ENCODE results near the gene FAIM.
"Not testable (repeated sequence)": the region's sequence is repeated elsewhere in the genome, so short reads cannot be mapped to it uniquely, and the experiment has no call there.

The FAIM gene

DNA sequence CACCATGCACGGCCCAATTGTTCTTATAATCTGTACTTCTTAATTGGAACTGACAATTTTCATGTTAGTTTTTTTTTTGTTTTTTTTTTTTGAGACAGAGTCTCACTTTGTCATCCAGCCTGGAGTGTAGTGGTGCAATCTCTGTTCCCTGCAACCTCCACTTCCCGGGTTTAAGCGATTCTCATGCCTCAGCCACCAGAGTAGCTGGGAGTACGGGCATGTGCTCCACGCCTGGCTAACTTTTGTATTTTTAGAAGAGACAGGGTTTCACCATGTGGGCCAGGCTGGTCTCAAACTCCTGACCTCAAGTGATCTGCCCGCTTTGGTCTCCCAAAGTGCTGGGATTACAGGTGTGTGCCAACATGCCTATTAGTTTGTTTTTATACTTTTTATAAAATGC, 72.4 kb downstream of the FAIM start:
- not testable (repeated sequence) for DNase-seq (ENCODE audit: low spot score)

DNA sequence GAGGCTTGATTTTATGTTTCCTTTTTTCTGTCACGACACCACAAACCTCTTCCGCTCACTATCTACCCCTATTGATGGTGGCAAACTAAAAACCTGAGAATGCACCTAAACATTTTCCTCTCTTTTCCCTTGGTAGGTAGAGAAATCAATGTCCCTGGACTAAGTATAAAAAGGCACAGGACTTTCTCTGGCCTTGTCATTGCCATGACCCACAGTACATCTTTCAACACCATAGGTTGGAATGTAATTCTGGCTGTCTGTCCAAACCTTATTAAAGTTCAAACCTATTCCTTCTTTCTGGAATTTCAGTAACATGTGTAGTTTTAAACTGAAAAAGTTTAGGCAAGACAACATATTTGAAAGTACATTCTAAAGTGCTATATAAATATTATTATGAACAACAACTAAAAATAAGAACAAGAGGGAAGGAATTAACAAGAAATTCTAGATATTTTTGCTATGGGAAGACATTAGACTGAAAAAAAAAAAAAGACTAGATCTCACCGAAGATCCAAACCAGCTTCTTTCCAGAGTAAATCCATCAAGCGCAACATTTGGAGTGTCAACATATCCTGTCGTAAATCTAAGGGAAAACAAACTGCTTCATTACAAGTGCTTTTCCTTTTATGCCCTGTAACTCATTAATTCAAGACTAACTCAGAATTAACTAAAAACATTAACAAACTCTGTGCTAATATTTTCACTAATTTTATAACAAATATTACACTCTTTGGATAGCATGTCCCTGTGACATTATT, 73.1 kb downstream of the FAIM start:
- no peak for DNase-seq (ENCODE audit: low spot score)

DNA sequence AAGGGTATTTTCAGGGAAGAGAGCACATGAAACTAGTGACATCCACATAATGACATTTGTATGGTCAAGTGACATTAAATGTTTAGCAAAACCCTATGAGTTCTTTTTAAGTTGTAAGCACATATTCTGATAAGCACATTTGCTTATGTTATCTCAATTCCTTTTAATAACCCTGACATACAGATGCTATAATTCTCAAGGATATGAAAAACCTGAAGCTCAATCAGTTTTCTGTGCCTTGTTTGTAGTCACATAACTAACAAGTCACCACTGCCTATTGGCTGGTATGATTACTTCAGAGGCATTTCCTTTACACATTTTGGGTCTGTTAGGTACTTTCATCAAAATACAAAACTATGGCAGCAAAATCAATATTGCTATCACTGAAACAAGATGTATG, 74.1 kb downstream of the FAIM start:
- DNase-seq (ENCODE audit: low spot score), result no peak
